Measurements from ENCODE around the gene GLMN.

GLMN gene

DNA sequence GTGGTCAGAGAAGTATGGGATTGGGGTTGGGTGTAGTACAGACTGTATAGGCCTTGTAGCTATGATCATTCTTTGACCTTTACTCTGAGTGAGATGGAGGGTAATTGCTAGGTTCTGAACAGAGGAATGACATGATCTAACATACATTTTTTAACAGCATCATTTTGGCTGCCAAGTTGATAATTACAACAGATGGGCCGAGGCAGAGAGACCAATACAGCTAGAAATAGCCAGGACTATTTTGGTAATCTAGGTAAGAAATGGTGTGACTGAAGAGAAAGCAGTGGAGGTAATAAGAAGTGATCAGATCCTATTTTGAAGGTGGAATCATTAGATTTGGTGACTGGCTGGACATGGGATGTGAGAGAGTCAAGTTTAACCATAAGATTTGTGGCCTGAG, 43.6 kb upstream of the GLMN start:
- Histone ChIP-seq H3K4me3 (replicated peaks; ENCODE audit: insufficient read depth, low read length) (no peak overlapping the region), H3K27me3 (ENCODE audit: insufficient read depth, poor library complexity, severe bottlenecking) (no peaks in the 10 kb centered on the region), H3K27ac (replicated peaks) (no peak overlapping the region)
- no peak for DNase-seq (ENCODE audit: low read depth in 1 of 2, low spot score in 1 of 2)
- TF ChIP-seq POLR2AphosphoS5 (IDR thresholded peaks at IDR 0.05; ENCODE audit: low read depth) (no peak), SPI1 (IDR thresholded peaks at IDR 0.05; ENCODE audit: borderline replicate concordance, low read depth) (no peak), GABPA (IDR thresholded peaks at IDR 0.05; ENCODE audit: low read depth) (no peak)
- TF ChIP-seq, protein P1, sequence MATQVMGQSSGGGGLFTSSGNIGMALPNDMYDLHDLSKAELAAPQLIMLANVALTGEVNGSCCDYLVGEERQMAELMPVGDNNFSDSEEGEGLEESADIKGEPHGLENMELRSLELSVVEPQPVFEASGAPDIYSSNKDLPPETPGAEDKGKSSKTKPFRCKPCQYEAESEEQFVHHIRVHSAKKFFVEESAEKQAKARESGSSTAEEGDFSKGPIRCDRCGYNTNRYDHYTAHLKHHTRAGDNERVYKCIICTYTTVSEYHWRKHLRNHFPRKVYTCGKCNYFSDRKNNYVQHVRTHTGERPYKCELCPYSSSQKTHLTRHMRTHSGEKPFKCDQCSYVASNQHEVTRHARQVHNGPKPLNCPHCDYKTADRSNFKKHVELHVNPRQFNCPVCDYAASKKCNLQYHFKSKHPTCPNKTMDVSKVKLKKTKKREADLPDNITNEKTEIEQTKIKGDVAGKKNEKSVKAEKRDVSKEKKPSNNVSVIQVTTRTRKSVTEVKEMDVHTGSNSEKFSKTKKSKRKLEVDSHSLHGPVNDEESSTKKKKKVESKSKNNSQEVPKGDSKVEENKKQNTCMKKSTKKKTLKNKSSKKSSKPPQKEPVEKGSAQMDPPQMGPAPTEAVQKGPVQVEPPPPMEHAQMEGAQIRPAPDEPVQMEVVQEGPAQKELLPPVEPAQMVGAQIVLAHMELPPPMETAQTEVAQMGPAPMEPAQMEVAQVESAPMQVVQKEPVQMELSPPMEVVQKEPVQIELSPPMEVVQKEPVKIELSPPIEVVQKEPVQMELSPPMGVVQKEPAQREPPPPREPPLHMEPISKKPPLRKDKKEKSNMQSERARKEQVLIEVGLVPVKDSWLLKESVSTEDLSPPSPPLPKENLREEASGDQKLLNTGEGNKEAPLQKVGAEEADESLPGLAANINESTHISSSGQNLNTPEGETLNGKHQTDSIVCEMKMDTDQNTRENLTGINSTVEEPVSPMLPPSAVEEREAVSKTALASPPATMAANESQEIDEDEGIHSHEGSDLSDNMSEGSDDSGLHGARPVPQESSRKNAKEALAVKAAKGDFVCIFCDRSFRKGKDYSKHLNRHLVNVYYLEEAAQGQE (IDR thresholded peaks at IDR 0.05; ENCODE audit: insufficient replicate concordance, low read depth), result no peak
- TF ChIP-seq, protein P2, sequence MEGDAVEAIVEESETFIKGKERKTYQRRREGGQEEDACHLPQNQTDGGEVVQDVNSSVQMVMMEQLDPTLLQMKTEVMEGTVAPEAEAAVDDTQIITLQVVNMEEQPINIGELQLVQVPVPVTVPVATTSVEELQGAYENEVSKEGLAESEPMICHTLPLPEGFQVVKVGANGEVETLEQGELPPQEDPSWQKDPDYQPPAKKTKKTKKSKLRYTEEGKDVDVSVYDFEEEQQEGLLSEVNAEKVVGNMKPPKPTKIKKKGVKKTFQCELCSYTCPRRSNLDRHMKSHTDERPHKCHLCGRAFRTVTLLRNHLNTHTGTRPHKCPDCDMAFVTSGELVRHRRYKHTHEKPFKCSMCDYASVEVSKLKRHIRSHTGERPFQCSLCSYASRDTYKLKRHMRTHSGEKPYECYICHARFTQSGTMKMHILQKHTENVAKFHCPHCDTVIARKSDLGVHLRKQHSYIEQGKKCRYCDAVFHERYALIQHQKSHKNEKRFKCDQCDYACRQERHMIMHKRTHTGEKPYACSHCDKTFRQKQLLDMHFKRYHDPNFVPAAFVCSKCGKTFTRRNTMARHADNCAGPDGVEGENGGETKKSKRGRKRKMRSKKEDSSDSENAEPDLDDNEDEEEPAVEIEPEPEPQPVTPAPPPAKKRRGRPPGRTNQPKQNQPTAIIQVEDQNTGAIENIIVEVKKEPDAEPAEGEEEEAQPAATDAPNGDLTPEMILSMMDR (IDR thresholded peaks at IDR 0.05; ENCODE audit: insufficient read depth, low read length), result no peak

DNA sequence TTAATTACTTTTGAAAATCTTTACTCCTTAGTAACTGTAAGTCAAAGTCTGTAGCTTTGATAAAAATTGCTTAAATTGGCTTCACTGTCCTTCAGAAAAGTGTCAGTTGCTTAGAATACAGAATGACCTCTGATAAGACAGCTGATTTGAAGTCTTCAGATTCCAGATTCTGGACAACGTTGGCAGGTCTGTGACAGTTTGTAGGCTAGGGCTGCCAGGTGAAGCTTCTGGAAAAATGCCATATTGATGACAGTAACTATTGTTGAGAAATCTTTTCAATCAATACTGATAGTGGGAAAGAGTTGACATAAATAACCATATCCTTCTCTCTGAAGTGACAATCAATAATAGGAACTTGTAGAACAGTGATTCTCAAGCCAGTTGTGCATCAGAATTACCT, 41.4 kb upstream of the GLMN start:
- Histone ChIP-seq H3K27ac (replicated peaks) (no peak overlapping the region), H3K27me3 (ENCODE audit: insufficient read depth, poor library complexity, severe bottlenecking) (no peaks in the 10 kb centered on the region), H3K4me3 (replicated peaks; ENCODE audit: insufficient read depth, low read length) (no peak overlapping the region)
- no peak for DNase-seq (ENCODE audit: low read depth in 1 of 2, low spot score in 1 of 2)
- TF ChIP-seq, protein P1 (IDR thresholded peaks at IDR 0.05; ENCODE audit: insufficient replicate concordance, low read depth), result no peak
- TF ChIP-seq, protein P2 (IDR thresholded peaks at IDR 0.05; ENCODE audit: insufficient read depth, low read length), result no peak
- no peak for TF ChIP-seq SPI1 (IDR thresholded peaks at IDR 0.05; ENCODE audit: borderline replicate concordance, low read depth)
- TF ChIP-seq POLR2AphosphoS5 (IDR thresholded peaks at IDR 0.05; ENCODE audit: low read depth), result no peak
- TF ChIP-seq GABPA (IDR thresholded peaks at IDR 0.05; ENCODE audit: low read depth), result no peak

DNA sequence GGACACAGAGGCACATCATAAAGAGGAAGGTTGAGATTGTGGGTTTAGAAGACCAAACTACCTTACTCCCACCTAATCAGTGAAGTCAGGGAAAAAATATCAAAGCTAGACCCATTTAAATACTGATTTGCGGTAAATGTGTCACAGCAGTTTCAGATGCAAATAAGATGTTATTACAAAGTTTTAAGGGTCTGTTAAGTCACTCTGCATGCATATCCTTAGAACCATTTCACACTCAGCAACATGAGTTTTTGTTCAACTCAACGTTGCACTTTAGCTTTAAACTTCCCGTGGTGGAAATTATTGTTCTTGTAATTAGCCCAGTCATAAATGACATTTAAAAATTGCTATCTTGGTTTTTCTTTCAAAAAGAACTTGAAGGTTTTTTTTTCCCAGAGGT, 34.9 kb upstream of the GLMN start:
- no peak for DNase-seq (ENCODE audit: low read depth in 1 of 2, low spot score in 1 of 2)
- no peaks in the 10 kb centered on the region for H3K27me3 ChIP-seq (ENCODE audit: insufficient read depth, poor library complexity, severe bottlenecking)
- TF ChIP-seq SPI1 (IDR thresholded peaks at IDR 0.05; ENCODE audit: borderline replicate concordance, low read depth), result no peak
- TF ChIP-seq, protein P2 (IDR thresholded peaks at IDR 0.05; ENCODE audit: insufficient read depth, low read length), result no peak
- TF ChIP-seq POLR2AphosphoS5 (IDR thresholded peaks at IDR 0.05; ENCODE audit: low read depth), result no peak
- no peak overlapping the region for H3K27ac ChIP-seq (replicated peaks)
- H3K4me3 ChIP-seq (replicated peaks; ENCODE audit: insufficient read depth, low read length), result no peak overlapping the region
